Measurements from ENCODE around the gene CRYL1. TPM values are rescaled to one million over a fixed set of nuclear protein-coding genes. Genes with fewer than 3 reads are reported as not detected.
A peak's percentile ranks its signal among the peaks of the same experiment; 100 is the strongest.

CRYL1 gene
- total and polyA plus RNA-seq, 4 donors, result 14.1 to 24.1 (median 22.1) TPM

- H3K4me1 ChIP-seq (ENCODE audit: control insufficient read depth in 5 of 5, insufficient read depth in 5 of 5, low read length in 5 of 5), result peaks cover 0 to 12% (median 2%) of the 10 kb centered on the region in 5 donors
- 54 to 63% methylated on average over 2 of the region's 2 CpGs for WGBS, 2 donors
- no peak for TF ChIP-seq CTCF (IDR thresholded peaks at IDR 0.05; ENCODE audit: control extremely low read depth, extremely low read depth)
- peak overlapping the region in 1 of 2 donors; percentile 63 for H3K27ac ChIP-seq (ENCODE audit: low read depth in 1 of 2, low read length in 1 of 2)
- H3K36me3 ChIP-seq (ENCODE audit: control insufficient read depth in 4 of 4, insufficient read depth in 4 of 4, low read length in 4 of 4), result no peaks in the 10 kb centered on the region
- H3K9ac ChIP-seq (ENCODE audit: insufficient read depth in 1 of 2, low read length in 2 of 2), result no peak overlapping the region
- ATAC-seq (ENCODE audit: insufficient read depth, low FRiP score) (no peak), DNase-seq (no peak)
- H3K9me3 ChIP-seq (ENCODE audit: control insufficient read depth in 4 of 4, insufficient read depth in 3 of 4, low read length in 3 of 4), result no peaks in the 10 kb centered on the region
- H3K4me3 ChIP-seq, result no peak overlapping the region
- H3K27me3 ChIP-seq (ENCODE audit: control insufficient read depth in 3 of 3, insufficient read depth in 3 of 3, low read length in 2 of 3), result no peaks in the 10 kb centered on the region
These were observed 64.2 kb downstream of the CRYL1 start for GRCh38 chr13:20461481-20461859.

- no peak for ATAC-seq (ENCODE audit: insufficient read depth, low FRiP score)
- no peak for TF ChIP-seq CTCF (IDR thresholded peaks at IDR 0.05; ENCODE audit: control extremely low read depth, extremely low read depth)
- H3K27me3 ChIP-seq (ENCODE audit: control insufficient read depth in 3 of 3, insufficient read depth in 3 of 3, low read length in 2 of 3), result no peaks in the 10 kb centered on the region
- no peak overlapping the region for H3K4me3 ChIP-seq
- H3K36me3 ChIP-seq (ENCODE audit: control insufficient read depth in 4 of 4, insufficient read depth in 4 of 4, low read length in 4 of 4), result no peaks in the 10 kb centered on the region
- no peak for DNase-seq
- H3K4me1 ChIP-seq (ENCODE audit: control insufficient read depth in 5 of 5, insufficient read depth in 5 of 5, low read length in 5 of 5), result peaks cover 0 to 12% (median 0%) of the 10 kb centered on the region in 5 donors
- no peaks in the 10 kb centered on the region for H3K9me3 ChIP-seq (ENCODE audit: control insufficient read depth in 4 of 4, insufficient read depth in 3 of 4, low read length in 3 of 4)
- no peak overlapping the region for H3K9ac ChIP-seq (ENCODE audit: insufficient read depth in 1 of 2, low read length in 2 of 2)
- WGBS, 2 donors, result 72 to 83% methylated on average over 11 of the region's 11 CpGs
- H3K27ac ChIP-seq (ENCODE audit: low read depth in 1 of 2, low read length in 1 of 2), result no peak overlapping the region
These were observed 64.9 kb downstream of the CRYL1 start for GRCh38 chr13:20460761-20461160.

- no peak for DNase-seq
- Histone ChIP-seq H3K9me3 (ENCODE audit: control insufficient read depth in 4 of 4, insufficient read depth in 3 of 4, low read length in 3 of 4) (no peaks in the 10 kb centered on the region), H3K36me3 (ENCODE audit: control insufficient read depth in 4 of 4, insufficient read depth in 4 of 4, low read length in 4 of 4) (no peaks in the 10 kb centered on the region), H3K27me3 (ENCODE audit: control insufficient read depth in 3 of 3, insufficient read depth in 3 of 3, low read length in 2 of 3) (no peaks in the 10 kb centered on the region), H3K4me3 (no peak overlapping the region), H3K4me1 (ENCODE audit: control insufficient read depth in 5 of 5, insufficient read depth in 5 of 5, low read length in 5 of 5) (peaks cover 0 to 8% (median 0%) of the 10 kb centered on the region in 5 donors), H3K9ac (ENCODE audit: insufficient read depth in 1 of 2, low read length in 2 of 2) (no peak overlapping the region), H3K27ac (ENCODE audit: low read depth in 1 of 2, low read length in 1 of 2) (no peak overlapping the region)
- 68 to 71% methylated on average over 6 of the region's 6 CpGs for WGBS, 2 donors
- ATAC-seq (ENCODE audit: insufficient read depth, low FRiP score), result no peak
- no peak for TF ChIP-seq CTCF (IDR thresholded peaks at IDR 0.05; ENCODE audit: control extremely low read depth, extremely low read depth)
These were observed 68.0 kb downstream of the CRYL1 start for GRCh38 chr13:20457670-20458069.

GRCh38 chr13:20456737-20457136 lies 68.9 kb downstream of the CRYL1 start:
- Histone ChIP-seq H3K27me3 (ENCODE audit: control insufficient read depth in 3 of 3, insufficient read depth in 3 of 3, low read length in 2 of 3) (no peaks in the 10 kb centered on the region), H3K36me3 (ENCODE audit: control insufficient read depth in 4 of 4, insufficient read depth in 4 of 4, low read length in 4 of 4) (no peaks in the 10 kb centered on the region), H3K4me1 (ENCODE audit: control insufficient read depth in 5 of 5, insufficient read depth in 5 of 5, low read length in 5 of 5) (peaks cover 0 to 1% (median 0%) of the 10 kb centered on the region in 5 donors), H3K27ac (ENCODE audit: low read depth in 1 of 2, low read length in 1 of 2) (no peak overlapping the region), H3K4me3 (no peak overlapping the region), H3K9me3 (ENCODE audit: control insufficient read depth in 4 of 4, insufficient read depth in 3 of 4, low read length in 3 of 4) (no peaks in the 10 kb centered on the region), H3K9ac (ENCODE audit: insufficient read depth in 1 of 2, low read length in 2 of 2) (no peak overlapping the region)
- 81 to 87% methylated on average over 2 of the region's 2 CpGs for WGBS, 2 donors
- ATAC-seq (ENCODE audit: insufficient read depth, low FRiP score) (no peak), DNase-seq (no peak)
- no peak for TF ChIP-seq CTCF (IDR thresholded peaks at IDR 0.05; ENCODE audit: control extremely low read depth, extremely low read depth)
